GM12878 (cell line): ENCODE data around the gene GPC5. TPM values are rescaled to one million over a fixed set of nuclear protein-coding genes. Genes with fewer than 3 reads are reported as not detected.

Source experiments
- ATAC-seq: fragments of 200-7000 bp; cut with Tn5 transposase; 3 replicates; pipeline ENCODE4 v1.9.1; 2020; ENCODE audit warnings: mild to moderate bottlenecking, moderate library complexity
- BruUV-seq: library from RNA; stranded (reverse); fragments of 400-500 nt; replicated peaks from 2 replicates; lab custom pipeline; 2021; lab: Mats Ljungman, UMichigan
- CTCF ChIA-PET: fragments of 300-600 bp; sonication (Branson Sonifier 250); formaldehyde crosslinking; extraction: SDS; loops from one replicate; lab custom pipeline; 2021; ENCODE audit warnings: inconsistent platforms; lab: Yijun Ruan, JAX
- POLR2A ChIA-PET: fragments of 350-600 bp; formaldehyde crosslinking; extraction: SDS; loops from one replicate; lab custom pipeline; 2021; ENCODE audit warnings: inconsistent platforms; lab: Charles Lee
- RAD21 ChIA-PET: fragments of 300-600 bp; sonication (Branson Sonifier 250); formaldehyde crosslinking; loops from one replicate; lab custom pipeline; 2023; ENCODE audit warnings: antibody characterized with exemption; ENCODE audit not compliant: unreplicated experiment; lab: Charles Lee
- SMC1A ChIA-PET: fragments of 300-600 bp; sonication (Branson Sonifier 250); formaldehyde crosslinking; loops from one replicate; lab custom pipeline; 2023; ENCODE audit not compliant: unreplicated experiment, uncharacterized antibody; lab: Charles Lee
- DNase-seq: peaks from one replicate; pipeline ENCODE4 v3.0.0-alpha.2; 2011; ENCODE audit warnings: low read depth, low spot score
- FAIRE-seq: peaks from 3 replicates; lab custom pipeline; 2011; peaks lifted over from hg19 to GRCh38; lab: Jason Lieb, UNC
- H2AFZ ChIP-seq: 2 replicates; pipeline ENCODE4 v1.6.0; 2011; ENCODE audit warnings: low read depth, low read length, control low read depth; ENCODE audit not compliant: control insufficient read depth
- H3K27ac ChIP-seq: 2 replicates; pipeline ENCODE4 v1.5.1; 2011; ENCODE audit warnings: control low read depth; ENCODE audit not compliant: control insufficient read depth, insufficient read depth
- H3K27me3 ChIP-seq, 2 experiments: replicated peaks in 1 of 2; 2 replicates each; pipeline versions ENCODE4 v1.6.0 to v1.6.1; 2011; ENCODE audit warnings: low read length in 1 of 2; ENCODE audit not compliant: control insufficient read depth in 2 of 2, insufficient read depth in 2 of 2
- H3K36me3 ChIP-seq, 2 experiments: 2 replicates each; pipeline ENCODE4 v1.5.1; 2011; ENCODE audit warnings: low read length in 1 of 2; ENCODE audit not compliant: control insufficient read depth in 2 of 2, insufficient read depth in 2 of 2
- H3K4me1 ChIP-seq: 2 replicates; pipeline ENCODE4 v1.6.1; 2011; ENCODE audit warnings: mild to moderate bottlenecking, low read length, moderate library complexity, mixed read lengths; ENCODE audit not compliant: control insufficient read depth, insufficient read depth
- H3K4me2 ChIP-seq: 2 replicates; pipeline ENCODE4 v1.6.0; 2011; ENCODE audit warnings: control low read depth; ENCODE audit not compliant: control insufficient read depth, insufficient read depth
- H3K4me3 ChIP-seq: fragments of 200-600 bp; sonication (generic); 2 replicates; pipeline ENCODE4 v1.5.1; 2016
- H3K79me2 ChIP-seq: 2 replicates; pipeline ENCODE4 v1.6.0; 2011; ENCODE audit warnings: low read length; ENCODE audit not compliant: control insufficient read depth, insufficient read depth
- H3K9ac ChIP-seq: 2 replicates; pipeline ENCODE4 v1.8.0; 2011; ENCODE audit warnings: low read length, control low read depth, mixed read lengths; ENCODE audit not compliant: control insufficient read depth, insufficient read depth
- H3K9me3 ChIP-seq: replicated peaks from 3 replicates; pipeline ENCODE4 v1.5.1; 2011; ENCODE audit warnings: mild to moderate bottlenecking, low read length; ENCODE audit not compliant: control insufficient read depth, insufficient read depth
- H4K20me1 ChIP-seq: 2 replicates; pipeline ENCODE4 v1.6.0; 2011; ENCODE audit not compliant: control insufficient read depth, insufficient read depth
- E2F4 ChIP-seq: IDR thresholded peaks from 2 replicates; pipeline ENCODE4 v1.6.1; 2012; ENCODE audit warnings: low read depth, low read length, improper control_type of control experiment
- GABPA ChIP-seq: IDR thresholded peaks from 2 replicates; pipeline ENCODE4 v1.6.1; 2014; ENCODE audit warnings: antibody characterized with exemption, low read depth, mild to moderate bottlenecking, inconsistent platforms
- IRF4 ChIP-seq: IDR thresholded peaks from 2 replicates; pipeline ENCODE4 v1.6.1; 2011; ENCODE audit warnings: low read depth, low read length
- JUNB ChIP-seq: IDR thresholded peaks from 2 replicates; pipeline ENCODE4 v1.6.1; 2016; ENCODE audit warnings: antibody characterized with exemption, mild to moderate bottlenecking
- KLF5 ChIP-seq: fragments of 450-650 bp; IDR thresholded peaks from 2 replicates; pipeline ENCODE4 v1.6.1; 2014; ENCODE audit warnings: mild to moderate bottlenecking; ENCODE audit not compliant: partially characterized antibody
- NKRF ChIP-seq: fragments of 450-650 bp; conservative IDR thresholded peaks from 2 replicates; pipeline ENCODE4 v1.6.1; 2017; ENCODE audit warnings: mild to moderate bottlenecking, moderate library complexity
- NR2F1 ChIP-seq: fragments of 450-650 bp; conservative IDR thresholded peaks from 2 replicates; pipeline ENCODE4 v1.6.1; 2017; ENCODE audit warnings: mild to moderate bottlenecking
- RBBP5 ChIP-seq: fragments of 200-600 bp; sonication (generic); conservative IDR thresholded peaks from 2 replicates; pipeline ENCODE4 v1.6.1; 2016
- SPI1 ChIP-seq: IDR thresholded peaks from 2 replicates; pipeline ENCODE4 v1.6.1; 2011; ENCODE audit warnings: low read depth, mild to moderate bottlenecking, low read length, moderate library complexity, borderline replicate concordance; ENCODE audit not compliant: insufficient read depth
- TCF3 ChIP-seq: IDR thresholded peaks from 2 replicates; pipeline ENCODE4 v1.6.1; 2012; ENCODE audit warnings: low read depth, mild to moderate bottlenecking, low read length, borderline replicate concordance; ENCODE audit not compliant: insufficient read depth
- ZNF592 ChIP-seq: fragments of 450-650 bp; IDR thresholded peaks from 2 replicates; pipeline ENCODE4 v1.6.1; 2017; ENCODE audit warnings: mild to moderate bottlenecking, moderate library complexity
- WGBS: methylation state at CpG from one replicate; pipeline ENCODE4 v1.1.6; 2016; ENCODE audit warnings: low lambda C conversion rate; ENCODE audit not compliant: insufficient replicate concordance, insufficient coverage; ENCODE audit errors: missing lambda C conversion rate; 5-methylcytosine and 5-hydroxymethylcytosine counted together
- in situ Hi-C: fragments of 300-500 bp; cut with MboI; formaldehyde crosslinking; loops from 9 replicates; pipeline ENCODE4 v1.14.3; 2018; ENCODE audit warnings: mixed read lengths
- intact Hi-C: fragments of 100-400 bp; cut with micrococcal nuclease; formaldehyde crosslinking; loops from one replicate; pipeline ENCODE4 v1.14.2; 2022; ENCODE audit not compliant: unreplicated experiment
- polyA plus RNA-seq, 11 experiments: library from polyadenylated mRNA; depleted of rRNA in 4 of 11; unstranded in 6 of 11; stranded (reverse) in 5 of 11; fragments of >200 nt; fragmentation: Nextera tagmentation in 4 of 11; fragmentation: Illumina TruSeq in 1 of 11; extraction: Ambion mirVana in 4 of 11; extraction: Trizol in 1 of 11; gene quantifications; 1 replicate in 1 of 11; 2 replicates in 10 of 11; pipeline versions ENCODE4 v1.2.1 to v1.2.3, GENCODE V29; 2011 to 2016; ENCODE audit warnings: inconsistent platforms in 2 of 11, missing spikeins in 2 of 11, low read depth in 1 of 11
- total RNA-seq, 4 experiments: library from RNA; depleted of rRNA in 3 of 4; stranded (reverse); fragments of >200 nt in 3 of 4; fragmentation: Illumina TruSeq in 1 of 4; extraction: Trizol in 1 of 4; gene quantifications; 2 replicates each; pipeline versions ENCODE4 v1.2.1 to v1.2.3, GENCODE V29; 2013 to 2021
- TF ChIP-seq, protein P1 (sequence below): fragments of 450-650 bp; formaldehyde crosslinking; IDR thresholded peaks from 2 replicates; pipeline ENCODE4 v1.4.0; 2022; ENCODE audit warnings: mild to moderate bottlenecking, moderate library complexity

GPC5 gene
- total and polyA plus RNA-seq, 10 of the 15 experiments (the other 5 are each of a cell fraction or from before 2014, with no cell fraction given): 0.05 to 0.87 (median 0.44) TPM; not detected in 1

GRCh38 chr13:92549276-92549675, 1150.9 kb downstream of the GPC5 start (continued):
- TF ChIP-seq NR2F1: no peak
- no peak for TF ChIP-seq E2F4

DNA sequence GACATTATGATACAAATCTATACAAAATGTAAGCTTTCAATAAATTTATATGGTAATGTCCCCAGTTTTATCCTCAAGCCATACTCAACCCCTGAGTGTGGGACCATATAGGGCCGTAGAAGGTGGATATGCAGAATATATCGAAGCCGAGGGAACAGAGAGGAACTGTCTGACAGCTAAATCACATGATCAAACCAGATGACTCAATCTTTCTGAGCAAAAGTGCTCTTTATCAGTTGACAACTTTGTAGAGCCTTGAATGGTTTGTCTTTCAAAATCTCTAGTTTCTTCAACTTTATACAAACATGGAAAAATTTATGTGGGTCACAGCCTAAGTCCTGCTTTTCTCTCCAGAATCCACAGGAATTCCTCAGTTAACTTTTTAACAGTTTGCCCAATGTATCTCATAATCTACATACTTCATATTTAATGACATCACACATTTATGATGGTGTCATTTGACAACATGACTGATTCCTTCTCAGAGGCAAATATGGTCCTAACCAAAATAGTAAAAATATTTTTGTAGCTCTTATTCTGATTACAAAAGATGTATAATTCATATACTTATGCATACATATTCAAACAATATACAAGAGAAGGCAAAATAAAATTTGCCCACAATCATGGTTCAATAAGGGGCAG, 1155.2 kb downstream of the GPC5 start:
- 36% methylated on average over 3 of the region's 3 CpGs for WGBS
- TF ChIP-seq GABPA (no peak), JUNB (no peak), TCF3 (no peak), SPI1 (no peak), KLF5 (no peak), IRF4 (no peak), NKRF (no peak), ZNF592 (no peak), RBBP5 (no peak)
- TF ChIP-seq, protein P1, sequence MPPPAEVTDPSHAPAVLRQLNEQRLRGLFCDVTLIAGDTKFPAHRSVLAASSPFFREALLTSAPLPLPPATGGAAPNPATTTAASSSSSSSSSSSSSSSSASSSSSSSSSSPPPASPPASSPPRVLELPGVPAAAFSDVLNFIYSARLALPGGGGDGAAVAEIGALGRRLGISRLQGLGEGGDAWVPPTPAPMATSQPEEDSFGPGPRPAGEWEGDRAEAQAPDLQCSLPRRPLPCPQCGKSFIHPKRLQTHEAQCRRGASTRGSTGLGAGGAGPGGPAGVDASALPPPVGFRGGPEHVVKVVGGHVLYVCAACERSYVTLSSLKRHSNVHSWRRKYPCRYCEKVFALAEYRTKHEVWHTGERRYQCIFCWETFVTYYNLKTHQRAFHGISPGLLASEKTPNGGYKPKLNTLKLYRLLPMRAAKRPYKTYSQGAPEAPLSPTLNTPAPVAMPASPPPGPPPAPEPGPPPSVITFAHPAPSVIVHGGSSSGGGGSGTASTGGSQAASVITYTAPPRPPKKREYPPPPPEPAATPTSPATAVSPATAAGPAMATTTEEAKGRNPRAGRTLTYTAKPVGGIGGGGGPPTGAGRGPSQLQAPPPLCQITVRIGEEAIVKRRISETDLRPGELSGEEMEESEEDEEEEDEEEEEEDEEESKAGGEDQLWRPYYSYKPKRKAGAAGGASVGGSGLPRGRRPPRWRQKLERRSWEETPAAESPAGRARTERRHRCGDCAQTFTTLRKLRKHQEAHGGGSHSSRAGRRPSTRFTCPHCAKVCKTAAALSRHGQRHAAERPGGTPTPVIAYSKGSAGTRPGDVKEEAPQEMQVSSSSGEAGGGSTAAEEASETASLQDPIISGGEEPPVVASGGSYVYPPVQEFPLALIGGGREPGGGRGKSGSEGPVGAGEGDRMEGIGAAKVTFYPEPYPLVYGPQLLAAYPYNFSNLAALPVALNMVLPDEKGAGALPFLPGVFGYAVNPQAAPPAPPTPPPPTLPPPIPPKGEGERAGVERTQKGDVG: no peak

More for the DNA sequence above, 1155.2 kb downstream of the GPC5 start:
- no peak overlapping the region for H2AFZ ChIP-seq
- DNase-seq (no peak), ATAC-seq (no peak), FAIRE-seq (no peak)
- no TSS peak for BruUV-seq
- no peak overlapping the region for H3K4me2 ChIP-seq
- H4K20me1 ChIP-seq: no peaks in the 10 kb centered on the region
- H3K4me1 ChIP-seq: no peaks in the 10 kb centered on the region
- no peaks in the 10 kb centered on the region for H3K36me3 ChIP-seq
- ChIA-PET POLR2A (no interaction called here), SMC1A (no interaction called here), CTCF (no interaction called here), RAD21 (no interaction called here)
- in situ Hi-C loops (loop anchor here (25.0 kb wide), 1 partner anchor 1809 kb away; no protein-coding TSS in a partner anchor), intact Hi-C loops (no loop called here)
- H3K4me3 ChIP-seq: no peak overlapping the region
- no peaks in the 10 kb centered on the region for H3K79me2 ChIP-seq
- no peak overlapping the region for H3K9ac ChIP-seq
- H3K27ac ChIP-seq: no peak overlapping the region
- no peaks in the 10 kb centered on the region for H3K27me3 ChIP-seq
- H3K9me3 ChIP-seq: no peaks in the 10 kb centered on the region
